NCI-H69 (cell line): ENCODE measurements around the gene ANKRD44.
A peak's percentile ranks its signal among the peaks of the same experiment; 100 is the strongest.

Source experiments
- DNase-seq: peaks from one replicate; lab custom pipeline; 2025; lab: John Stamatoyannopoulos, UW

ANKRD44 gene

DNA sequence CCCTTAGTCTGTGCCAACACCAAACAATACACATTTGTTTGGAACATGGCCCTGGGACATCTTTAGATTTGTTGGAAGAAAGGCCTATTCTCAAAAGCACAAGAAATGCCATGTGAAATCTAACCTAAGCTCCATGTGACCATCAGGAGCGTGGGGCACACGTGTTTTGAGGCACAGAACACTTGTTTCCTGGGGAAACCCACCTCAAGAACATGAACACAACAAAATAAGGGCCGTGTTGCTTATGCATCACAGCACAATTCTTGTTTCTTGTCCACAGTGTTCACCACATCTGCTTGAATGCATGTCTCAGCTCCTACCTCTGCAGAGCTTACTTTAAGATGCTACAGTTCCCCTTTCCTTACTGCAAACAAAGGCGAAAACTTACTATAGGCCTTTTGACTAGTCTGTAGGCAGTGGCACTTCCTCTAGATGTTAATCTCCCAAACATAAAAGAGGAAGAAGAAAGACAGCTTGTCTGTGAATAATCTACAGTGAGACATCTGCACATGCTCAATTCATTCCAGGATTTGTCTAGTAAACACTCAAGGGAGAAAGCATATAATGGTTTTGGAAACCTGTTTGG is 165.0 kb downstream of the ANKRD44 start:
- peak; percentile 3 for DNase-seq

DNA sequence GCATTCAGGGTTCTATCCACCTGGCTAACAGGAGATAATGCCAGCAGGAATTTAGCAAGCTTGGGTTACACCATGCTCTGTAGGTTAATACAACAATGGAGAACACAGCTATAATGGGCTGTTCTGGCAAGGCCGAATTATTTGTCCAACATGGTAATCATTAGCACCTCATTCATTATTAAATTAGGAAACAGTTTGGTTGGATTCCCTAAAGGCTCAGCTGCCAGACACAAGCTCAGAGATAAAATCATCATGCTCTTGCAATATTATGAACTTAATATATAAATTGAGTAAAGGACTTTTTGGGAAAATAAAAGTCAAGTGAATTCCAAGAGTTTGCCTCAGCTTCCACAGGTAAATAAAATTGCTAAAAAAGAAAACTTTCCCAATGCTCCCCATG is 166.4 kb downstream of the ANKRD44 start:
- DNase-seq: peak; percentile 7

GRCh38 chr2:197141702-197142473 is 168.7 kb downstream of the ANKRD44 start:
- peak; percentile 62 for DNase-seq

DNA sequence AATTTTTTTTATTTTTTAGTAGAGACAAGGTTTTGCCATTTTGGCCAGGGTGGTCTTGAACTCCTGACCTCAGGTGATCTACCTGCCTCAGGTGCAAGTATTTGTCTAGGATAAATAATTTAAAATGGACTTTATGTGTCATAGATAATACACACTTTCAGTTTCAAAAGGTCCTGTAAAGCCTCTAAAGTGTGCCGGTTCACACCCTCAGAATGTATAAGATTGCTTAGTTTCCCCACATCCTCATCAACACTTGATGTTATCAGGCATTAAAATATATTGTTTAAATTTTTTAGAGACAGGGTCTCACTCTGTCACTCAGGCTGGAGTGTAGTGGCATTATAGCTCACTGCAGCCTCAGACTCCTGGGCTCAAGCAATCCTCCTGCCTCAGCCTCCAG is 170.5 kb downstream of the ANKRD44 start:
- no peak for DNase-seq

DNA sequence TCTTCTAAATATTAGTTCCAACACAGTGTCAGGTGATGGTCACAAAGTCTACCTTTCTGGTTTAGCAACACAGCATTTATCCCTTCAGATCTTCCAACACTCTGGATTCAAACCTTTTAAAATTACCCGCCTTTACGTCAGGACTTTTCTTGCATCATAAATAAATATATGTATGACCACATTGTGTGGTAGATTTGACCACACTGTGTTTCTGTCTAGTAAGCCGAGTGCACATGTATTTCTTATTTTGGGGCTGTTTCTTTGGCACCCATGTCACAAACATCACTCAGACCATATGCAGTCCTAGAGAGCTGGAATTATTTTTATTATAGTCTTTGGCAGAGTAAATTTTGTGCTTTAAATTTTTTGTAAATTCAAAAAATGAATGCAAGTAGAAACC is 172.1 kb downstream of the ANKRD44 start:
- no peak for DNase-seq

- no peak for DNase-seq
Observed at GRCh38 chr2:197137826-197138477, 172.6 kb downstream of the ANKRD44 start.

DNA sequence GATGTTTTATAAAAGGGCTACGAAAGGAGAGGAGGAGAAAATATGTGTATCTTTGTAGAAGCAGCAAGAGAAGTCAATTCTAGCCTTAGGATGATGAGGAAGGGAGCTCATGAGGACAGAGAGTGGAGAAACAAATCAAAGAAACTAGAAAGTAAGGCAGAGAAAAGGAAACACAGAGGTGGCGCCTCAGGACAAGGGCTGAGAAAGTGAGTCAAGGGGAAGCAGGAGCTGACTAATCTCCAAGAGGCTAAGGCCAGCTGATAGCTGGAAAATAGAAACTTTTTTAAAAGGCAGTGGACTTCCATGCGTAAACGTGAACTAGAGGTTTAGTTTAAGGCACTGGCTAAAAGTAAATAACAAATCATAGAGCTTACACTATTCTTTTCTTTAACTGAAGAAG is 173.3 kb downstream of the ANKRD44 start:
- DNase-seq: no peak

DNA sequence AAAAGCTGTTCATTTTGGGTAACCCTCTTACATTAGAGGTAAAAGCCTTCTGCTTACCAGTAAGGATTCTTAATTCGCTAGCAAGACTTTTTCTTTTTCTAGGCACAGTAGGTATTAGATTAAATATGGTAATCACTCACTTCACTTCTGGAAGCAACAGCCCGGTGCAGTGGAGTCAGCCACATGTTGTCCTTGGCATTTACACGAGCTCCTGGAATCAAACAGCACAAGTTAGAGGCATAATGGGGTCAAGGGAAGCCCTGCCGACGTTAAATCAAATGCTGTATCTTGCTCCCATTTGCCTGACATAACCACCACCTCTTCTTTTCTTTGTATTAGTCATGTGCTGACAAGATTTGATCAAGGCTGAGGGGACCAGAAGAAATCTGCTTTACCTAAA is 174.1 kb downstream of the ANKRD44 start:
- no peak for DNase-seq

GRCh38 chr2:197135806-197136205 is 174.8 kb downstream of the ANKRD44 start:
- DNase-seq: no peak

DNA sequence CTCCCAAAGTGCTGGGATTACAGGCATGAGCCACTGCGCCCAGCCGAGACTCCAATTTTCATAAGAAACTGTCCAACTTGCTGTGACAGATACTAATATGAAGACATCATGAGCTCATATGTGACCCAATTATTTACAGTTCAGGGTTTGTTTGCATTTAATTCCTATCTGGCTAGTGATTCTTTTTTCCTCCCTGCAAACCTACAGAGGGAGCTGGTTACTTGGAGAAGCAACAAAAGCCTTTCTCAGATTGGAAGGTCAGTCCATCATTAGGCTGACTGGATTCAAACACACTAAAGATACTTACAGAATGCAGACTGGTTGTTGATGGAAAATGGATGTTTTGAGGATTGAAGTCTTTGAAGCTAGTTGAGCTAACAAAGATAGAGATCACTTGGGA is 176.4 kb downstream of the ANKRD44 start:
- DNase-seq: peak; percentile 7

GRCh38 chr2:197131558-197131855 is 179.1 kb downstream of the ANKRD44 start:
- no peak for DNase-seq

DNA sequence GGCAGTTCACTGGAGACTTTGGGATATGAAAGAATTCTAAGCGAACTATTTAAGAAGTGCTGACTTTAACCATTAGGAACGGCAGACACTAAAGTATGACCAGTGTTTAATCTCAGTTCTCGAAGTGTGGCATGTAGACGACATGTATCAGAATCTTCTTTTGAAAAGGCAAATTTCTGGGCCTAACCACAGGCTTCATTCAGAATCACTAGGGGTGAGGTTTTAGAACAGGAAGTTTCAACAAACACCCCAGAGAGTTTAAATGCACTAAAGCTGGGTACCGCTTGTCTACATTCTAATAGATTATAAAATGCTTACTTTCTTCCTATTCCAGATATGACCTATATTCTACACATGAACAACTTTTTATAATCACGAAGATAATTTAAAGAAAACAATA is 180.3 kb downstream of the ANKRD44 start:
- DNase-seq: no peak

DNA sequence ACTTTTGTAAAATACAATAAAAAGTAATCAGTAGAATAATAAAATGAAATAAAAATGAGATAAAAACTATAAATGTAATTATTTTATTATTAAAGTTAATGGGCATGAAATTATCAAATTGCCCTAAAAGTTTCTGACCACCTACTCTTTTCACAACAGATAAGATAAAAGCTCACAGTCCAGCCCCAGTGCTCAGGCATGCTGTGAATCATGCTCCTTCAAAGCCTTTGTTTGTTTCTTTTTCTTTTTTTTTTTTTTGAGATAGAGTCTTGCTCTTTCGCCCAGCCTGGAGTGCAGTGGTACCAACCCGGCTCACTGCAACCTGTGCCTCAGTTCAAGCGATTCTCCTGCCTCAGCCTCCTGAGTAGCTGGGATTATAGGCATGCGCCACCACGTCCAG is 181.7 kb downstream of the ANKRD44 start:
- DNase-seq: no peak

DNA sequence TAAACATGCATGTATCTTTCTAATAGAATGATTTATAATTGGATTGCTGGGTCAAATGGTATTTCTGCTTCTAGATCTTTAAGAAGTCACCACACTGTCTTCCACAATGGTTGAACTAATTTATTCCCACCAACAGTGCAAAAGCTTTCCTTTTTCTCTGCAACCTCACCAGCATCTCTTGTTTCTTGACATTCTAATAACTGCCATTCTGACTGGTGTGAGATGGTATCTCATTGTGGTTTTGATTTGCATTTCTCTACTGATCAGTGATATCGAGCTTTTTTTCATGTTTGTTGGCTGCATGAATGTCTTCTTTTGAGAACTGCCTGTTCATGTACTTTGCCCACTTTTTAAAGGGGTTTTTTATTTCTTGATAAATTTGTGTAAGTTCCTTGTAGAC is 182.5 kb downstream of the ANKRD44 start:
- DNase-seq: no peak

DNA sequence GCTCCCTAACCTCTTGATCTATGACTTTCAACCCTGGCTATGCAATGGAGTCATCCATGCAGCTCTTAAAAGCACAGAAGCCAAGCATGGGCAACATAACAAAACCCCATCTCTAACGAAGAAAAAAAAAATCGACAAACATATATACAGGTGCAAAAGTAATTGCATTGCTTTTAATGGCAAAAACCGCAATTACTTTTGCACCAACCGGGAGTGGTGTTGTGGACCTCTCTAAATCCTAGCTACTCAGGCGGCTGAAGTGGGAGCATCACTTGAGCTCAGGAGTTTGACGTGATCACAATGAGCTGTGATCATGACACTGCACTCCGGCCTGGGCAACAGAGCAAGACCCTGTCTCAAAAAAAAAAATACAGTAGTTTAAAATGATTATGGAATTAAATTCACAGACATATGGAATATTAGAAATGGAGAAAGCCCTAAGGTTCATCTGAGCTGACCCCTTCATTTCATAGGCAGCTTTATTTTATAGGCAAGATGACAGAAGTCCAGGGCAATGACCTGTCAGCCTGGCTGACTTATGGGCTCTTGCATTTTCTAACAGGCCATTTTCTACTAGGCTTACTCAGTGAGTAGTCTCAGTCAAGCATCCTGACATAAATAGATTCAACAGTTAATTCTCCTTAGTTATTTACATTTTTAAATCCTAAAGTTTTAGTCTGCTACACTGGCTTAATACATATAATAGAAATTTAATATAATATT is 183.8 kb downstream of the ANKRD44 start:
- DNase-seq: no peak

DNA sequence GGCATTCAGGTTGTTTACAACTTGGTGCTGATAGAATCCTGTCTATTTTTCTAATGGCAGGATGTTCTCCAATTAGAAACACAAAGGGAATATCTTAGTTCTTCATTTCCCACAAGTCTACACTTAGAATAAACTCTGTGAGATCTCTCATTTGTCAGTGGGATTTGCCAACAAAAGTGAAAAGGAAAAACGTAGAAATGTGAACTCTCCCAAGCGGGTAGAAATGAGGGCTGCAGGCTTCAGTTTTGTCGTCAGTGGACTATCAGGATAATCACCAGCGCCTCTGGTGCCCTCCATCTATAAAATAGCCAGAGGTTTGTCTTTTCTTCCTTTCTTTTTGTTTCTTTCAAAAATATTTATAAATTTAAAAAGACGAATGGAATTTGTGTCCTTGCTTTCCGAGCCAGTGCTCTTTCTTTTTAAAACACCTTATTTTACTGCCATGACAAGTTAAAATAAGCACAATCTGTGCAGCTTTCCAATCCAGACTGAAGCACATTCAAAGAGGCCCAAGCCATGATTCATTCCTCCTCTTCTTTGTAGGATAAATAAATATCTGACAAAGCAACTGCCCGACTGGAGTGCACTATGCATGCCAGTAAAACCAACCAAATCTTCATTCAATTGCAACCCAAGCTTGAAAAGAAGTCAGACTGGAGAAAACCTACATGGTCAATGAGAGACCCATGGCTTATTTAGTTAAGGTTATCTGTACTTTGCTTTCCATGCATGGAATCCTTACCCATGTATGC is 185.8 kb downstream of the ANKRD44 start:
- DNase-seq: no peak

GRCh38 chr2:197122821-197123220 is 187.8 kb downstream of the ANKRD44 start:
- no peak for DNase-seq

DNA sequence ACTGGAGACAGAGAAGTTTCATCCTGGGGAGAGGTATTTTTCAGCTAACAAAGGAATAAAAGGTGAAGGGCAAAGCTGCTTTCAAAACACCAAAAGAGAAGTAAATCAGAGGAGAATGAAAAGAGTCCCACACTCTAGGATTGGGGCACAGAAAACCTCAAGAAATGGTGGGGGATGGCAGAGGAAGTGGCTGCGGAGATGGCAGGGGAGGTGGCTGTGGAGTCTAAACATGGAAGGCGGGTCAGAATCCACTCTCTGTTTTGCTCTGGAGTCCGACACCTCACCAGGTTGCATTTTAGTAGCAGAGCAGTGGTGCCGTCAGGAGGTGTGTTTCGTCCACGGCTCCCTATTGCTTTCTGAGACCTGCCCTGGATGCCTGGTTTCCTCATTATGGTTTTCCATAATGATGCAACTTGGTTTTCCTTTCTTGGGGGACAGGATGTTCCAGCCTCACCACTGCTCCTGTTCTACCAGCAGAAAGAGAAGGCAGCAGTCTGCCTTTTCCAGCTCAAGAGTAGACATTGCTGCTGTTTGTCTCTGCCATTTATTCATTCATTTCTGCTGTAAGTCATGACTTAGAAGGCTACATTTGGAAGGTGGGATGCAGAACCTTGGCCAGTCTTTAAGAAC is 188.7 kb downstream of the ANKRD44 start:
- no peak for DNase-seq

DNA sequence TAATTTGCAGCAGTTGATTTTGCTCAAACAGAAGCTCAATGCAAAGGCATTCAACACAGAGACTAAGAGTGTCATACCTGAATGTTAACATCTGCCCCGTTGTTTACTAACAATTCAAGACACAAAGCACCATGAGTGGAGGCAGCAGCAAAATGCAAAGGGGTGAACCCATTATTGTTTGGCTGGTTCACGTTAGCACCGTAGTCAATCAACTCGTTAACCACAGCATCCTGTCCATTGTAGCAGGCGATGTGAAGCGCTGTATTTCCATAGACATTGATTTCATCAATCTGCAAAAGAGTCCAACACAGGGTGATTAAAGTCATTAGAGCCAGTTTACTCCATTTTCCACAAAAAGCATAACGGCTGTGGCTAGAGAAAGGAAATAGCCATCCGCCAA is 189.3 kb downstream of the ANKRD44 start:
- DNase-seq: no peak

DNA sequence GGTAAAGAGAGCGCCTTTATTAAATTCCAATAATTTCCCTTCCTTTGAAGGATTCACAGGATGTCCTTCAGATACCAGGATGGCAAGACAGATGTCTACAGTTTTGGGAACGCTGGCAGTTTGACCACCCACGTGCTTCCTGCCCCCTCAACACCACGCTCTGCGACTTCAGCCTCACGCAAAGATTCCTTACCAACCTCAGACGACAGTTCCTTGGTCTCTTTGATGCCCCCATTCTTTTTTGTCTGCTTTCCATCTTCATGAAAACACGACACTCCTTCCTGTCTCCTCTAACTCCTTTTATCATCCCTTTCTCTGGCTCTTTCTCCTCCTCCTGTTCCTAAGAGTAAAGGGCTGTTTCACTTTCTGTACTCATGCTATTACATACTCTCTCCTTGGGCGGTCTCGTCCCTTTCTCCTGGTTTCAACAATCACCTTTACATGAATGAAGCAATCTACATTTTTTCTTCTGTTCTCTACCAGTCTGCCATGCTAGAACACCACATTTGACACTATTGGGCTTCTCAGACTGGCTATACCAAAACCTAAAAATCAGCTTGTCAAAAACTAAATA is 194.2 kb downstream of the ANKRD44 start:
- DNase-seq: no peak

- DNase-seq: no peak
Observed at GRCh38 chr2:197115325-197115724, 195.3 kb downstream of the ANKRD44 start.
